Heart left ventricle (tissue), 13 donors: ENCODE measurements around the gene TPBGL.

Source experiments
- CTCF ChIP-seq, 12 donors: fragments of 200-600 bp; sonication (generic) in 4 of 12; IDR thresholded peaks; one replicate each; pipeline versions ENCODE4 v1.5.0 to v1.8.0; 2018 to 2022; ENCODE audit warnings: antibody characterized with exemption in 12 of 12, mild to moderate bottlenecking in 5 of 12
- POLR2A ChIP-seq, 2 donors: fragments of 450-650 bp; IDR thresholded peaks; one replicate each; pipeline ENCODE4 v1.6.1; 2017; ENCODE audit warnings: antibody characterized with exemption in 2 of 2, mild to moderate bottlenecking in 2 of 2, moderate library complexity in 2 of 2
- donor health status: ischemic (EF 13 %, LVEDD 7.1; RV severe dilation, severe dysfunction).
- donor health status: DM: no; HTN: yes; CAD: no.
- donor health status: DM: no; HTN: no; CAD: no.
- donor health status: ischemic (EF 25% LVEDD 6.9; RV normal size, moderate dysfunction).
- donor health status: ischemic (EF 25% LVEDD 5.7; RV mildly dilated, moderate dysfunction).
- donor health status: ischemic (EF 35%, LVEDD 5.7; RV mildly dilated, moderate dysfunction).
- donor health status: nonischemic (EF 11% LVEDD 7.7; RV severe dilation, severe dysfunction).
- donor health status: DM: yes; HTN: yes; CAD: no.
- donor health status: PGD.
- donor health status: ischemic (EF 29% LVEDD 5.4; RV normal size, mild dysfunction).
- donor health status: nonischemic (EF 23%, LVEDD 6.1; RV moderate dilation, normal function).

GRCh38 chr11:75292943-75293342 is 52.4 kb downstream of the TPBGL start:
- TF ChIP-seq CTCF (IDR thresholded peaks at IDR 0.05) (no peak), POLR2A (IDR thresholded peaks at IDR 0.05) (no peak)
